ENCODE measurements around the gene RIMBP2.

- TF ChIP-seq EZH2 (IDR thresholded peaks at IDR 0.05; ENCODE audit: borderline replicate concordance, low read depth, low read length, poor library complexity, severe bottlenecking), result no peak
- TF ChIP-seq, protein P1, sequence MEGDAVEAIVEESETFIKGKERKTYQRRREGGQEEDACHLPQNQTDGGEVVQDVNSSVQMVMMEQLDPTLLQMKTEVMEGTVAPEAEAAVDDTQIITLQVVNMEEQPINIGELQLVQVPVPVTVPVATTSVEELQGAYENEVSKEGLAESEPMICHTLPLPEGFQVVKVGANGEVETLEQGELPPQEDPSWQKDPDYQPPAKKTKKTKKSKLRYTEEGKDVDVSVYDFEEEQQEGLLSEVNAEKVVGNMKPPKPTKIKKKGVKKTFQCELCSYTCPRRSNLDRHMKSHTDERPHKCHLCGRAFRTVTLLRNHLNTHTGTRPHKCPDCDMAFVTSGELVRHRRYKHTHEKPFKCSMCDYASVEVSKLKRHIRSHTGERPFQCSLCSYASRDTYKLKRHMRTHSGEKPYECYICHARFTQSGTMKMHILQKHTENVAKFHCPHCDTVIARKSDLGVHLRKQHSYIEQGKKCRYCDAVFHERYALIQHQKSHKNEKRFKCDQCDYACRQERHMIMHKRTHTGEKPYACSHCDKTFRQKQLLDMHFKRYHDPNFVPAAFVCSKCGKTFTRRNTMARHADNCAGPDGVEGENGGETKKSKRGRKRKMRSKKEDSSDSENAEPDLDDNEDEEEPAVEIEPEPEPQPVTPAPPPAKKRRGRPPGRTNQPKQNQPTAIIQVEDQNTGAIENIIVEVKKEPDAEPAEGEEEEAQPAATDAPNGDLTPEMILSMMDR (conservative IDR thresholded peaks at IDR 0.05; ENCODE audit: low read depth, low read length), result no peak
Observed at GRCh38 chr12:130482448-130482847, 233.7 kb downstream of the RIMBP2 start.
